Neuron (in vitro differentiated cells): ENCODE data around the gene MRPL12.

Source experiments
- H2AFZ ChIP-seq: one replicate; pipeline ENCODE4 v1.6.1; 2013; ENCODE audit warnings: low read depth, mild to moderate bottlenecking, inconsistent platforms, low read length, moderate library complexity
- H3K27me3 ChIP-seq: one replicate; pipeline ENCODE4 v1.6.1; 2013; ENCODE audit warnings: low read length; ENCODE audit not compliant: insufficient read depth
- H3K36me3 ChIP-seq: one replicate; pipeline ENCODE4 v1.6.1; 2013; ENCODE audit warnings: low read length; ENCODE audit not compliant: insufficient read depth
- H3K4me1 ChIP-seq: one replicate; pipeline ENCODE4 v1.6.1; 2013; ENCODE audit warnings: low read length; ENCODE audit not compliant: insufficient read depth
- H3K4me3 ChIP-seq: 2 replicates; pipeline ENCODE4 v1.5.1; 2013; ENCODE audit warnings: mild to moderate bottlenecking, low read length, moderate library complexity
- H3K9me3 ChIP-seq: one replicate; pipeline ENCODE4 v1.6.1; 2013; ENCODE audit warnings: low read length

The MRPL12 gene

GRCh38 chr17:81720267-81721071 lies 17.3 kb downstream of the MRPL12 start:
- H2AFZ ChIP-seq: no peak overlapping the region
- H3K9me3 ChIP-seq: no peaks in the 10 kb centered on the region
- no peaks in the 10 kb centered on the region for H3K27me3 ChIP-seq
- no peaks in the 10 kb centered on the region for H3K4me1 ChIP-seq
- H3K4me3 ChIP-seq: no peak overlapping the region
- H3K36me3 ChIP-seq: peaks cover 10% of the 10 kb centered on the region

- Histone ChIP-seq H3K9me3 (no peaks in the 10 kb centered on the region), H3K27me3 (no peaks in the 10 kb centered on the region), H3K4me1 (no peaks in the 10 kb centered on the region), H3K36me3 (peaks cover 10% of the 10 kb centered on the region), H2AFZ (no peak overlapping the region), H3K4me3 (no peak overlapping the region)
Measured at GRCh38 chr17:81722184-81723120, 19.3 kb downstream of the MRPL12 start.

GRCh38 chr17:81723651-81724209 lies 20.6 kb downstream of the MRPL12 start:
- no peaks in the 10 kb centered on the region for H3K27me3 ChIP-seq
- H3K36me3 ChIP-seq: peaks cover 3% of the 10 kb centered on the region

GRCh38 chr17:81725439-81725838 lies 22.3 kb downstream of the MRPL12 start:
- no peak overlapping the region for H3K4me3 ChIP-seq
- no peaks in the 10 kb centered on the region for H3K36me3 ChIP-seq
- H3K9me3 ChIP-seq: no peaks in the 10 kb centered on the region
- no peaks in the 10 kb centered on the region for H3K27me3 ChIP-seq
- no peak overlapping the region for H2AFZ ChIP-seq
- H3K4me1 ChIP-seq: no peaks in the 10 kb centered on the region

More at GRCh38 chr17:81723651-81724209, 20.6 kb downstream of the MRPL12 start:
- no peaks in the 10 kb centered on the region for H3K4me1 ChIP-seq
- no peak overlapping the region for H2AFZ ChIP-seq
- H3K9me3 ChIP-seq: no peaks in the 10 kb centered on the region
- no peak overlapping the region for H3K4me3 ChIP-seq

- Histone ChIP-seq H3K9me3 (no peaks in the 10 kb centered on the region), H2AFZ (no peak overlapping the region), H3K4me3 (no peak overlapping the region), H3K4me1 (no peaks in the 10 kb centered on the region), H3K36me3 (no peaks in the 10 kb centered on the region), H3K27me3 (no peaks in the 10 kb centered on the region)
Measured at GRCh38 chr17:81726004-81726403, 22.8 kb downstream of the MRPL12 start.

GRCh38 chr17:81727324-81728031 lies 24.3 kb downstream of the MRPL12 start:
- H3K4me1 ChIP-seq: peaks cover 6% of the 10 kb centered on the region
- no peak overlapping the region for H2AFZ ChIP-seq
- H3K27me3 ChIP-seq: peaks cover 5% of the 10 kb centered on the region
- no peaks in the 10 kb centered on the region for H3K9me3 ChIP-seq
- H3K36me3 ChIP-seq: no peaks in the 10 kb centered on the region
- no peak overlapping the region for H3K4me3 ChIP-seq

GRCh38 chr17:81733507-81734404 lies 30.6 kb downstream of the MRPL12 start:
- Histone ChIP-seq H3K36me3 (no peaks in the 10 kb centered on the region), H3K4me3 (no peak overlapping the region), H3K4me1 (peaks cover 7% of the 10 kb centered on the region), H3K27me3 (peaks cover 39% of the 10 kb centered on the region), H3K9me3 (no peaks in the 10 kb centered on the region), H2AFZ (no peak overlapping the region)

GRCh38 chr17:81734405-81735263 lies 31.5 kb downstream of the MRPL12 start:
- Histone ChIP-seq H2AFZ (no peak overlapping the region), H3K27me3 (peaks cover 39% of the 10 kb centered on the region), H3K4me1 (peaks cover 7% of the 10 kb centered on the region), H3K4me3 (no peak overlapping the region), H3K9me3 (no peaks in the 10 kb centered on the region), H3K36me3 (no peaks in the 10 kb centered on the region)

- Histone ChIP-seq H3K9me3 (no peaks in the 10 kb centered on the region), H3K4me1 (peaks cover 7% of the 10 kb centered on the region), H2AFZ (no peak overlapping the region), H3K4me3 (no peak overlapping the region), H3K27me3 (peaks cover 39% of the 10 kb centered on the region), H3K36me3 (no peaks in the 10 kb centered on the region)
Measured at GRCh38 chr17:81735264-81736102, 32.3 kb downstream of the MRPL12 start.

- Histone ChIP-seq H3K27me3 (peaks cover 29% of the 10 kb centered on the region), H2AFZ (no peak overlapping the region), H3K4me3 (no peak overlapping the region), H3K9me3 (no peaks in the 10 kb centered on the region), H3K36me3 (no peaks in the 10 kb centered on the region), H3K4me1 (no peaks in the 10 kb centered on the region)
Measured at GRCh38 chr17:81737947-81738800, 35.0 kb downstream of the MRPL12 start.
